ENCODE data around the gene VIL1. TPM values are rescaled to one million over a fixed set of nuclear protein-coding genes. Genes with fewer than 3 reads are reported as not detected.

VIL1 gene
- total and polyA plus RNA-seq, 2 donors from 2014 or later: 9.0 to 10.5 TPM

DNA sequence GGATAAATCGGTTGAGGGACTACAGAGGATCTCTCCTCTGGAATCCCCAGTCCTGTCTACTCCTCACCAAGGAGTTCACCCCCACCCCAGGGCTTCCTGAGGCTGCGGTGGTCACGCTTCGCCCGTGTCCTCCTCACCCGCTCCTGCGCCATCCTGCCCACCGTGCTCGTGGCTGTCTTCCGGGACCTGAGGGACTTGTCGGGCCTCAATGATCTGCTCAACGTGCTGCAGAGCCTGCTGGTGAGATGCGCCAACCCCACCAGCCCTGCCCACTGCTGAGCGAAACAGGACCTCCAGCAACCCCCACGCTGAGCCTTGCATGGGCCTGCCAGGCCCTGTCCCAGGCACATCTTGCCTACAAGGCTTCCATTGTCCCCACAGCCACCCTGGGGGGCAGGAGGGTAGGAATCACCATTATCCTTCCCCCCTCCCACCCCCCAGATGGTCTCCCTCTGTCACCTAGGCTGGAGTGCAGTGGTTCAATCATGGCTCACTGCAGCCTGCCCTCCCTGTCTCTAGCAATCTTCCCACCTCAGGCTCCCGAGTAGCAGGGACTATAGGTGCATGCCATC lies 25.9 kb upstream of the VIL1 start:
- DNase-seq (peak in 1 of 5 donors; percentile 60), FAIRE-seq (no peak)
- TF ChIP-seq CTCF (IDR thresholded peaks at IDR 0.05; ENCODE audit: borderline replicate concordance, extremely low read depth, insufficient read depth): no peak
- Histone ChIP-seq H3K27me3 (ENCODE audit: control insufficient read depth, insufficient read depth, low read length) (no peaks in the 10 kb centered on the region), H3K9me3 (ENCODE audit: control insufficient read depth in 2 of 3, insufficient read depth in 1 of 3, low read length in 3 of 3) (no peaks in the 10 kb centered on the region), H3K4me1 (ENCODE audit: control insufficient read depth in 2 of 3, insufficient read depth in 2 of 3, low read depth in 1 of 3, low read length in 3 of 3) (peaks cover 0 to 10% (median 7%) of the 10 kb centered on the region in 3 donors), H3K36me3 (ENCODE audit: control insufficient read depth in 2 of 3, insufficient read depth in 3 of 3, low read length in 3 of 3) (no peaks in the 10 kb centered on the region), H3K4me3 (ENCODE audit: low read length in 3 of 3) (no peak overlapping the region), H3K9ac (ENCODE audit: low read length in 3 of 3) (no peak overlapping the region), H3K27ac (ENCODE audit: low read depth in 2 of 2, low read length in 2 of 2) (no peak overlapping the region)
- intact Hi-C loops (cut with DNase I): loop anchor here (10.0 kb wide), 1 partner anchor 98 kb away; the partner anchor contains the start of gene TMBIM1

DNA sequence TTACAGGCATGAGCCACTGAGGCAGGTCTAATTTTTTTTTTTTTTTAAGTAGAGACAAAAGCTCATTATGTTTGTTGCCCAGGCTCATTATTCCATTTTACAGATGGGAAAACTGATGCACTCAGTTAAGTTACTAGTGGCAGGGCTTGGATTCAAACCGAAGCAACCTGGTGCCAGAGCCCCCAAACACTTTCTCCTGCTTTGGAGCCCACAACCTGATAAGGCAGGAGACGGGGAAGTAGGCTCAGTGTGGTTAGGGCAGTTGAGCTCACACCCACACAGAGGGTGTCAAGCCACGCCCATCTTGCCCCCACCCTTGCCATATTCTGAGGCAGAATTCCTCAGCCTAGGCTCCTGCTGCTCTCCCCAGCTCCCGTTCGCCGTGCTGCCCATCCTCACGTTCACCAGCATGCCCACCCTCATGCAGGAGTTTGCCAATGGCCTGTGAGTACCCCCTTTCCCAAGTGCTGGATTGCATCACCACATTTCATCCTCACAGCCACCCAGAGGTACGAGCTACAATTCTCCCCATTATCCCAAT lies 25.1 kb upstream of the VIL1 start:
- peaks cover 0 to 13% (median 7%) of the 10 kb centered on the region in 3 donors for H3K4me1 ChIP-seq (ENCODE audit: control insufficient read depth in 2 of 3, insufficient read depth in 2 of 3, low read depth in 1 of 3, low read length in 3 of 3)
- H3K27me3 ChIP-seq (ENCODE audit: control insufficient read depth, insufficient read depth, low read length): no peaks in the 10 kb centered on the region
- no peak for FAIRE-seq
- no peak overlapping the region for H3K27ac ChIP-seq (ENCODE audit: low read depth in 2 of 2, low read length in 2 of 2)
- no peak for TF ChIP-seq CTCF (IDR thresholded peaks at IDR 0.05; ENCODE audit: borderline replicate concordance, extremely low read depth, insufficient read depth)
- no peak overlapping the region for H3K9ac ChIP-seq (ENCODE audit: low read length in 3 of 3)
- intact Hi-C loops (cut with DNase I): loop anchor here (10.0 kb wide), 1 partner anchor 99 kb away; the partner anchor contains the start of gene TMBIM1
- no peaks in the 10 kb centered on the region for H3K36me3 ChIP-seq (ENCODE audit: control insufficient read depth in 2 of 3, insufficient read depth in 3 of 3, low read length in 3 of 3)
- H3K9me3 ChIP-seq (ENCODE audit: control insufficient read depth in 2 of 3, insufficient read depth in 1 of 3, low read length in 3 of 3): no peaks in the 10 kb centered on the region
- peak in 1 of 5 donors; percentile 59 for DNase-seq
- H3K4me3 ChIP-seq (ENCODE audit: low read length in 3 of 3): no peak overlapping the region

- intact Hi-C loops (cut with DNase I): loop anchor here (10.0 kb wide), 1 partner anchor 100 kb away; the partner anchor contains the start of gene TMBIM1
- Histone ChIP-seq H3K27ac (ENCODE audit: low read depth in 2 of 2, low read length in 2 of 2) (no peak overlapping the region), H3K9me3 (ENCODE audit: control insufficient read depth in 2 of 3, insufficient read depth in 1 of 3, low read length in 3 of 3) (no peaks in the 10 kb centered on the region), H3K9ac (ENCODE audit: low read length in 3 of 3) (no peak overlapping the region), H3K27me3 (ENCODE audit: control insufficient read depth, insufficient read depth, low read length) (no peaks in the 10 kb centered on the region), H3K4me3 (ENCODE audit: low read length in 3 of 3) (no peak overlapping the region), H3K4me1 (ENCODE audit: control insufficient read depth in 2 of 3, insufficient read depth in 2 of 3, low read depth in 1 of 3, low read length in 3 of 3) (peaks cover 0 to 13% (median 7%) of the 10 kb centered on the region in 3 donors), H3K36me3 (ENCODE audit: control insufficient read depth in 2 of 3, insufficient read depth in 3 of 3, low read length in 3 of 3) (no peaks in the 10 kb centered on the region)
- FAIRE-seq (no peak), DNase-seq (peak in 2 of 5 donors; percentile 79 to 80)
- no peak for TF ChIP-seq CTCF (IDR thresholded peaks at IDR 0.05; ENCODE audit: borderline replicate concordance, extremely low read depth, insufficient read depth)
Measured at GRCh38 chr2:218394298-218395089, 24.4 kb upstream of the VIL1 start.

All from kidney (tissue), 14 donors.